Astrocyte (in vitro differentiated cells and primary cell): ENCODE results near the gene CEP95. TPM values are rescaled to one million over a fixed set of nuclear protein-coding genes. Genes with fewer than 3 reads are reported as not detected.

Experiments used
- DNase-seq: peaks from one replicate; pipeline ENCODE4 v3.0.0-alpha.2; 2010; ENCODE audit warnings: low read depth
- FAIRE-seq: peaks from 2 replicates; lab custom pipeline; 2011; peaks lifted over from hg19 to GRCh38; lab: Jason Lieb, UNC
- H2AFZ ChIP-seq: 2 replicates; pipeline ENCODE4 v1.6.0; 2012; ENCODE audit warnings: low read depth, low read length, inconsistent platforms
- H3K27ac ChIP-seq: 2 replicates; pipeline ENCODE4 v1.5.1; 2011; ENCODE audit warnings: low read depth, low read length, inconsistent platforms
- H3K27me3 ChIP-seq: 2 replicates; pipeline ENCODE4 v1.6.0; 2011; ENCODE audit warnings: low read length, inconsistent platforms; ENCODE audit not compliant: insufficient read depth
- H3K36me3 ChIP-seq: 2 replicates; pipeline ENCODE4 v1.5.1; 2011; ENCODE audit warnings: low read length, inconsistent platforms; ENCODE audit not compliant: insufficient read depth
- H3K4me1 ChIP-seq: 2 replicates; pipeline ENCODE4 v1.5.1; 2011; ENCODE audit warnings: low read length, inconsistent platforms; ENCODE audit not compliant: insufficient read depth
- H3K4me2 ChIP-seq: 2 replicates; pipeline ENCODE4 v1.6.0; 2012; ENCODE audit warnings: low read length, inconsistent platforms
- H3K4me3 ChIP-seq: 2 replicates; pipeline ENCODE4 v1.5.1; 2011; ENCODE audit warnings: low read depth, mild to moderate bottlenecking, low read length, inconsistent platforms; ENCODE audit not compliant: insufficient read depth
- H3K79me2 ChIP-seq: 2 replicates; pipeline ENCODE4 v1.6.0; 2012; ENCODE audit warnings: mild to moderate bottlenecking, low read length, inconsistent platforms; ENCODE audit not compliant: insufficient read depth
- H3K9ac ChIP-seq: 2 replicates; pipeline ENCODE4 v1.6.0; 2012; ENCODE audit warnings: mild to moderate bottlenecking, low read length, inconsistent platforms
- H3K9me3 ChIP-seq: 2 replicates; pipeline ENCODE4 v1.5.1; 2012; ENCODE audit warnings: low read depth, mild to moderate bottlenecking, low read length, inconsistent platforms; ENCODE audit not compliant: insufficient read depth
- H4K20me1 ChIP-seq: 2 replicates; pipeline ENCODE4 v1.6.0; 2012; ENCODE audit warnings: low read length, inconsistent platforms; ENCODE audit not compliant: insufficient read depth
- H3K27ac Mint-ChIP-seq: one replicate; pipeline ENCODE4 v1.8.0; 2021; ENCODE audit warnings: mild to moderate bottlenecking, mixed read lengths; ENCODE audit not compliant: unreplicated experiment
- H3K27me3 Mint-ChIP-seq: one replicate; pipeline ENCODE4 v1.8.0; 2021; ENCODE audit warnings: low read depth, mixed read lengths; ENCODE audit not compliant: unreplicated experiment
- H3K36me3 Mint-ChIP-seq: one replicate; pipeline ENCODE4 v1.8.0; 2021; ENCODE audit warnings: low read depth, mixed read lengths; ENCODE audit not compliant: unreplicated experiment
- H3K4me1 Mint-ChIP-seq: one replicate; pipeline ENCODE4 v1.8.0; 2021; ENCODE audit warnings: low read depth, mixed read lengths; ENCODE audit not compliant: unreplicated experiment
- H3K4me3 Mint-ChIP-seq: one replicate; pipeline ENCODE4 v1.8.0; 2021; ENCODE audit warnings: mild to moderate bottlenecking, moderate library complexity, mixed read lengths; ENCODE audit not compliant: unreplicated experiment
- H3K9me3 Mint-ChIP-seq: one replicate; pipeline ENCODE4 v1.8.0; 2021; ENCODE audit warnings: mild to moderate bottlenecking, mixed read lengths; ENCODE audit not compliant: unreplicated experiment
- EZH2 ChIP-seq: IDR thresholded peaks from 2 replicates; pipeline ENCODE4 v1.6.1; 2012; ENCODE audit warnings: mild to moderate bottlenecking, low read length, inconsistent platforms; ENCODE audit not compliant: insufficient read depth
- total RNA-seq: library from RNA; stranded (reverse); gene quantifications from 2 replicates; pipeline ENCODE4 v1.2.1, GENCODE V29; 2021
- TF ChIP-seq, protein P1 (sequence below): IDR thresholded peaks from 2 replicates; pipeline ENCODE4 v1.5.1; 2011; ENCODE audit warnings: low read depth, mild to moderate bottlenecking, inconsistent platforms, low read length, moderate library complexity; ENCODE audit not compliant: insufficient read depth

CEP95 gene
- total RNA-seq, 1 donor from 2014 or later, result 35.2 TPM

DNA sequence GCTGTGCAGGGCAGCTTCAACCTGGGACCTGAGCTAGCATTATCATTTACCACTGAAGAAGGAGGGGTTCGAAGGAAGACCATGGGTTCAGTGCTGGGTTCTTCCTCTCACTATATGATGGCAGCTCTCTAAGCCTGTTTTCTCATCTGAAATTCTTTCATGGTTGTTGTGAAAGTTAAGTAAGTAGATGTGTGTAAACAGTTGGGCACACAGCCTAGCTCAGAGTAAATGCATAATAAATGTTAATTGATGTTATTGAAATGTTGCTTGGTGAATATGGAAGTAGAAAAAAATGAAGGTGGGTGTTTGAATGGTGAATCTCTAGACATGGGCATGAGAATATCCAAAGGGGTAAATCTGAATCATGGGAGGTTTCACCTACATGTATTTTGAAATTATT, 9.1 kb downstream of the CEP95 start:
- H3K27me3 ChIP-seq, result no peaks in the 10 kb centered on the region
- no peak for FAIRE-seq
- H3K4me1 Mint-ChIP-seq, result peaks cover 2% of the 10 kb centered on the region
- DNase-seq, result no peak
- H3K79me2 ChIP-seq, result peaks cover 21% of the 10 kb centered on the region
- H3K4me1 ChIP-seq, result no peaks in the 10 kb centered on the region
- peaks cover 32% of the 10 kb centered on the region for H4K20me1 ChIP-seq
- H3K36me3 ChIP-seq, result peaks cover 43% of the 10 kb centered on the region
- H3K9ac ChIP-seq, result no peak overlapping the region
- H3K27ac ChIP-seq, result no peak overlapping the region
- H3K4me2 ChIP-seq, result no peak overlapping the region
- H3K4me3 ChIP-seq, result no peak overlapping the region
- H3K4me3 Mint-ChIP-seq, result no peak overlapping the region
- no peak overlapping the region for H3K27ac Mint-ChIP-seq
- peaks cover 13% of the 10 kb centered on the region for H3K36me3 Mint-ChIP-seq
- H3K9me3 ChIP-seq, result no peaks in the 10 kb centered on the region
- H2AFZ ChIP-seq, result no peak overlapping the region
- no peaks in the 10 kb centered on the region for H3K9me3 Mint-ChIP-seq
- no peaks in the 10 kb centered on the region for H3K27me3 Mint-ChIP-seq
- TF ChIP-seq EZH2, result no peak
- TF ChIP-seq, protein P1, sequence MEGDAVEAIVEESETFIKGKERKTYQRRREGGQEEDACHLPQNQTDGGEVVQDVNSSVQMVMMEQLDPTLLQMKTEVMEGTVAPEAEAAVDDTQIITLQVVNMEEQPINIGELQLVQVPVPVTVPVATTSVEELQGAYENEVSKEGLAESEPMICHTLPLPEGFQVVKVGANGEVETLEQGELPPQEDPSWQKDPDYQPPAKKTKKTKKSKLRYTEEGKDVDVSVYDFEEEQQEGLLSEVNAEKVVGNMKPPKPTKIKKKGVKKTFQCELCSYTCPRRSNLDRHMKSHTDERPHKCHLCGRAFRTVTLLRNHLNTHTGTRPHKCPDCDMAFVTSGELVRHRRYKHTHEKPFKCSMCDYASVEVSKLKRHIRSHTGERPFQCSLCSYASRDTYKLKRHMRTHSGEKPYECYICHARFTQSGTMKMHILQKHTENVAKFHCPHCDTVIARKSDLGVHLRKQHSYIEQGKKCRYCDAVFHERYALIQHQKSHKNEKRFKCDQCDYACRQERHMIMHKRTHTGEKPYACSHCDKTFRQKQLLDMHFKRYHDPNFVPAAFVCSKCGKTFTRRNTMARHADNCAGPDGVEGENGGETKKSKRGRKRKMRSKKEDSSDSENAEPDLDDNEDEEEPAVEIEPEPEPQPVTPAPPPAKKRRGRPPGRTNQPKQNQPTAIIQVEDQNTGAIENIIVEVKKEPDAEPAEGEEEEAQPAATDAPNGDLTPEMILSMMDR, result no peak

DNA sequence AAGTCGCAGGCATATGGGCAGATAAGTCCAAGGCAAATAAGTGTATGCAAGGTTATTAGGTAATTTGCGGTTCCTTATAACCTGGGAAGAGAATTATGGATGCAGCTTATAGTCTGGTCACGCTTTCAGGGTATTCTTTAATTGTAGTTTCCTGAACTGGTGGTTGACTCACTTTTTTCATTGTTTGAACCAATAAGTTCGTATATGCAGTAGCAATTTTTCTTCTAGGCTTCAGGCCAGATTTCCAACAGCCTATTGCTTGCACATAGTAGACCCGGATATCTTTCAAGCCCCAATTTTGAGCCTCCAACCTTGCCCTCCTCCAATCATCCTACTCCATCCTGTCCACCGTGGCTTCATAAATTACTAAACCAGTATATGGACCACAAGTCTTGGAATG, 12.8 kb downstream of the CEP95 start:
- H3K4me1 Mint-ChIP-seq, result peaks cover 6% of the 10 kb centered on the region
- no peak overlapping the region for H3K27ac ChIP-seq
- no peak overlapping the region for H3K9ac ChIP-seq
- peaks cover 45% of the 10 kb centered on the region for H3K36me3 ChIP-seq
- H2AFZ ChIP-seq, result no peak overlapping the region
- no peaks in the 10 kb centered on the region for H3K27me3 ChIP-seq
- no peak for FAIRE-seq
- peaks cover 15% of the 10 kb centered on the region for H3K79me2 ChIP-seq
- H4K20me1 ChIP-seq, result peaks cover 32% of the 10 kb centered on the region
- H3K4me2 ChIP-seq, result no peak overlapping the region
- H3K27ac Mint-ChIP-seq, result no peak overlapping the region
- H3K4me3 Mint-ChIP-seq, result no peak overlapping the region
- no peaks in the 10 kb centered on the region for H3K27me3 Mint-ChIP-seq
- TF ChIP-seq, protein P1, result no peak
- no peak for TF ChIP-seq EZH2
- H3K4me1 ChIP-seq, result no peaks in the 10 kb centered on the region
- no peak overlapping the region for H3K4me3 ChIP-seq
- peaks cover 13% of the 10 kb centered on the region for H3K36me3 Mint-ChIP-seq
- no peaks in the 10 kb centered on the region for H3K9me3 Mint-ChIP-seq
- DNase-seq, result no peak
- no peaks in the 10 kb centered on the region for H3K9me3 ChIP-seq

DNA sequence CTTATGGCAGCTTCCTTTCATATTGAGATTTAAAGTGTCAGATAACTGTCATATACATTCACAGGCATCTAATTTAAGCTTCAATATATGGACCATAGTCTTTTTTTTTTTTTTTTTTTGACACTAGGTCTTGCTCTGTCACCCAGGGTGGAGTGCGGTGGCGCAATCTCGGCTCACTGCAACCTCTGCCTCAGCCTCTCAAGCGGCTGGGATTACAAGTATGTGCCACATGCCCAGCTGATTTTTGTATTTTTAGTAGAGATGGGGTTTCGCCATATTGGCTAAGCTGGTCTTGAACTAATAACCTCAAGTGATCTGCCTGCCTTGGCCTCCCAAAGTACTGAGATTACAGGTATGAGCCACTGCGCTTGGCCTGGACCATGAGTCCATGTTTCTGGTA, 13.6 kb downstream of the CEP95 start:
- DNase-seq, result no peak
- peaks cover 46% of the 10 kb centered on the region for H3K36me3 ChIP-seq

More for the DNA sequence above, 13.6 kb downstream of the CEP95 start:
- peaks cover 28% of the 10 kb centered on the region for H4K20me1 ChIP-seq
- no peak overlapping the region for H3K27ac Mint-ChIP-seq
- H2AFZ ChIP-seq, result no peak overlapping the region
- H3K9me3 Mint-ChIP-seq, result no peaks in the 10 kb centered on the region
- peaks cover 11% of the 10 kb centered on the region for H3K79me2 ChIP-seq
- peaks cover 9% of the 10 kb centered on the region for H3K36me3 Mint-ChIP-seq
- no peak overlapping the region for H3K4me3 ChIP-seq
- no peak overlapping the region for H3K4me2 ChIP-seq
- no peak overlapping the region for H3K4me3 Mint-ChIP-seq
- H3K27me3 Mint-ChIP-seq, result no peaks in the 10 kb centered on the region
- TF ChIP-seq, protein P1, result no peak
- TF ChIP-seq EZH2, result no peak
- peaks cover 3% of the 10 kb centered on the region for H3K4me1 Mint-ChIP-seq
- H3K9me3 ChIP-seq, result no peaks in the 10 kb centered on the region
- FAIRE-seq, result no peak
- H3K27ac ChIP-seq, result no peak overlapping the region
- H3K4me1 ChIP-seq, result no peaks in the 10 kb centered on the region
- no peaks in the 10 kb centered on the region for H3K27me3 ChIP-seq
- no peak overlapping the region for H3K9ac ChIP-seq
